HG02884 (cell line): ENCODE measurements around the gene KIF12.

ENCODE experiments used
- ATAC-seq: cut with Tn5 transposase; IDR thresholded peaks from one replicate; pipeline ENCODE4 v1.9.1; 2021; ENCODE audit warnings: mild to moderate bottlenecking, moderate library complexity; ENCODE audit not compliant: unreplicated experiment

The KIF12 gene

DNA sequence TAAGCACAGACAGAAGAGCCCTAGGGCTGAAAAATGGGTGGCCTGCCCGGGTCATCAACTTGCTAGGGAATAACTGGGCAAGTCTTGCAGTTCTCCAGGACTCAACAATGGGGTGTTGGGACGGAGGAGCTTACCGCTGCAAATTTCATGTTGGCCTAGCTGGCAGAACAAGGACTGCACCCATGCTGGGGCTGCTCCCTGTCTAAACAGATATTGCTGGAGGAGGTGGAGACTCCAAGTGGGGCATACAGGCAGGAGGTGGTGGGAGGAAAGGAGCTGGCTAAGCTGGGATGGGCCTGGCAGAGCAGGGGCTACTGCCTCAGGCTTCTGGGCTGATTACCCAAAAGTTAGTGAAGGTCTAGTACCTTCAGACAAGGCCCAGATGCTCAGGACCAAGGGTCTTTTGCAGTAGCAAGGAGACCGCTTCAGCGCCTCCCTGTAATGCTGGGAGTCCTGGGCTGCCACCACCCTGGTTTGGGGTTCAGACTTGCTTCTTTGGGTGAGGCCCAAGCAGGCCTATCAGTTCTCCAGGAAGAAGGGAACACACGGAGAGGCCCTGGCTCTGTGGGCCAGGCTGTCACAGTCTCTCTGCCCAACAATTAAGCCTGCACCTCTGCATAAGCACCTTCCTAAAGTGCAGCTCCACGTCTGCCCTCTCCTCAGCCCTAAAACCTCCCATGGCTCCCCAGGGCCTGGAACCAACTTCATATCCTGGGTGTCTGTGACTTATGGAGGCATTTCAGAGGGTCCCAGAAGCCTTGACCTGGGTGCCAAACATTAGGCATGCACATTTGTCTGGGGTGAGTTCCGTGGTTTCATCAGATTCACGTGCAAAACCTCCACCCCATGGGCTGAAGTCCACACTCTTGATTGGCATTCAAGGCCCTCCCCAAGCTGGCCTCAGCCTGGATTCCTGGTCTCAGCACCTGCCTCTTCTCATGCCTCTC is 24.2 kb upstream of the KIF12 start:
- ATAC-seq = no peak

DNA sequence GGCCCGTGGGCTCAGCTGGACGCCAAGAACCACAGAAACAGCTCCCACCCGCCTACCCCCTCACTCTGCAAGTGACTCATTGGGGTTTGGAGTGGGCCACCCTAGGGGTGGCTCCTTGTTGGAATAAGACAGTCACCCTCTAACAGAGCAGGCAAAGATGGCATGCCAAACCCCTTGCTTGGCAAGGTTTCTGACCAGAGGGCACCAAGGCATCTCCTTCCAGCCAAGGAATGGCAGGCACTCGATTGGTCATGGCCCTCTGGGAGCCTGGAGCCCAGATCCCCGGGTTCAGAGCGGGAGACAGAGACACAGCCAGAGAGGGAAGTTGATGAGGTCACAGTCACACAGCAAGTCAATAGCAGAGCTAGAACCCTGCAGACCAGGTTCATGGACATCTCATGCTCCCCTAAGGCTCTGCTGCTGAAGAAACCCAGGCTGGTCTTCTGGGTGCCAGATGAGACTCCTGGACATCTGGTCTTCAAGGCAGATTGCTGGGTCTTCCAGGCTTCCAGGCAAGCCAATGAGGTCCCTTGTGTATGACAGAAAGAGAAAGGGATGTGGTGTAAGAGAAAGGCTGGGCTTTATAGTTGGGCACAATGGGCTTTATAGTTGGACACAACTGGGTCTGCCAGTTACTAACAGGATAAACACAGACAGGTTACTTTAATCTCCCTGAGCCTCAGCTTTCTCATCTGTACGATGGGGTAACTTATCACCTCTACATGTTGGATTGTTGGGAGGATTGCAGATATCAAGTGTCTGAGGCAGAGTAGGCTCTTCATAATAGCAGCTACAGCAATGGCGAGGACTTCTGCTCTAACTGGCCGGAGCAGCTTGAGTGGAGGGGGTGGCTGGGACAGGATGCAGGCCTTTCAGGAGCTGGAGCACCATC is 23.3 kb upstream of the KIF12 start:
- no peak for ATAC-seq

DNA sequence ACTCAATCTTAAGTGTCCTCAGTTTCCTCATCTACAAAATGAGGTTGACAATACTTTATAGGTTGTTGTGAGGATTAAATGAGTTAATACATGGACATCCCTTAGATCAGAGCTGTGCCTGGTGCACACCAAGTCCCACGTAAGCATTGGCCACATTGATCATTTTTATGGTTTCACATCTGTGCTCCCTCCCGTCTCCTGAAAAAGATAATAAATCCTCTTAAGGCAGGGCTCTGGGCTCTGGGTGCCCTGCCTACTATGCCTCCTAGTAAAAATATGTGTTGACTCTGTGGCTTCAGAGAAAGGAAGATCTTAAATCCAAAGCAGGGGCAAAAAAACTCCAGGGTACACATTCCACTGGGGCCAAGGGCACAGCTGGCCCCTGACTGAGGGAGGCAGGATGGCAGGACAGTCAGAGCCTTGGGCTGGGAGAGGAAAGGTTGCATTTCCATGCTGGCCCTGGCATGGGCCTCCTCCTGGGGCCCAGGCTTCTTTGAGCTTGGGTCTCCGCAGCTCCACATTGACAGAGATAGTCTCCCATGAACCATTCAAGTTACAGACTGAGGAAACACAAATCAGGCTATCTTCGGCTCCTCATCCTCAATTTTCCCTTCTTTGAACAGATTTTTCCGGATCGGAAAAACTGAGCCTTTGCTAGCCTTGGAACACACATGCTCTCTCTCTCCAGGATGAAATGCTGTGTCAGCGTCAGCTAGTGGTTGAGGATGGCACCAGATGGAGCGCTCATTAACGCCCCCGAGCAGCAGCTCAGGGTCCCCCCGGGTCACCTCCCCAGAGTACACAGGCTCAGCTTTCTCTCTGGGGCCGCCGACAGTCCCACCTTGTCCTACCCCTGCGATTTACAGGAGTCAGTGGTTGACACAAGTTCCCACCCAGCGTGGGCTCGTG is 22.4 kb upstream of the KIF12 start:
- no peak for ATAC-seq

DNA sequence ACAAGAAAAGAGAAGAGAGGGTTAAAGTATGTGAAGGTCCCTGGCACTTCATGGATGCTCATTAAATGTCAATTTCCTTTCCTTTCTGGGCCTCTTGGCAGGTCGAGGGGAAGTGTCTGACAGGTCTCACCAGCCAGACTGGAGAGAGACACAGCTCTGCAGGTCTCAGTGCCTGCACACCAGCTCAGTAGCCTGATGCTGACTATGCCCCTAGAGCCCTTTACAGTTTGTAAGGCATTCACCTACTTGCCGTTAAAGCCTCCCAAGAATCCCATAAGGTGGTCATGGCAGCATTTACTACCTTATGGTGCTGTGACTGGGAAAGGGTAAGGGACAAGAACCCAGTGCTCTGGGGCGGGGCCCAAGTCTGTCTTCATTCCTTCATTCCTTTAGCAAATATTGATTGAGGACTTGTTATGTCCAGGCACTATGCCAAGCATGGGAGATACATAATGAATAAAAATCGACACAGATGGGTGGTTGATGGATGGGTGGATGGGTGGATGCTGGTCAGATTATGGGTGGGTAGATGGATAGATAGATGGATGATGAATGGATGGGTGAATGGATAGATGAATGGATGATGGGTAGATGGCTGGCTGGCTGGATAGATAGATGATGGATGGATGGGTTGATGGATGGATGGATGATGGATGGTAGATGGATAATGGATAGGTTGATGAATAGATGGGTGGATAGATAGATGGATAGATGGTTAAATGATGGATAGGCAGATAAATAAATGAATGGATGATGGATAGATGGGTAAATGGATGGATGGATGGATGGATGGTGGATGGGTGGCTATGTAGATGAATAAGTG is 21.3 kb upstream of the KIF12 start:
- no peak for ATAC-seq

DNA sequence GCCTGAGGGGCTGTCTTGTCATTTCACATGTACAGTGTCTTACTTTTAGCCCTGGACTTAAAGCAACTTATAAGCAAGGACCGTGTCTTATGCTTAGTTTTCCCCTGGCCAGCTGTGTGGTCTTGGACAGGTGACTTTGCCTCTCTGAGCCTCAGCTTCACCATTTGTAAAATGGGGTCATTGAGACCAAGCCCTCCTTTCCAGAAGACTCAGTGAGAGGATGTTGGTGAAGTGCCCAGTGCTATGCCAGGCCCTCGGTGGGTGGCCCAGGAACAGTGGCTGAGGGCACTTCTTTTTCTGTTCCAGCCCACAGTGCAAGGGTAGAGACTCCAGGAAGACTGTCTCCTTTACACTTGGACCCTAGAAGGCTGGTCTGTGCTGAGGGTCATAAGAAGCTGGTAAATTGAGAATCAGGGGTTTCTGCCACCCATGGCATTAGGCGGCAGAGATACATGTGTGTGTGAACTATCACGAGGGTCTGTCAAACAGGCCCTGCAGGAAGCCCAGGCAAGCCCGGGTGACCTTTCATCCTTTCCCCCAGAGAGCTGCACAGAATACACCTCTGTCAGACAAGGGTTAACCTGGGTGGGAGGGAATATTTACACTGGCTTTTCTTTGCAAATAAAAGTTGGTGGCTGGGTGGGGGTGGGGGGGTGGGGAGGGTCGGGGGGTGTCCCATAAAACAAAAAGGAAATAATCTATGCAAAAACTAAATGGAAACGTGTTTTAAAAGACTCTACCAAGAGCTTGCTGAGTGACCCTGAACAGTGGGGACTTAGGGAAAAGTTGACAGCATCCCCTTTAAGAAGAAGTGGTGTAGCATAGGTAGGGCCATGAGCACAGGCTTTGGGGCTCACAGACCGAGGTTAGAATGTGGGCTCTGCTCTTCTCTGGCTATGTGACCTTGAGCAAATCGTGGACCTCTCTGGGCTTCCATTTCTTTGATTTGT is 20.4 kb upstream of the KIF12 start:
- ATAC-seq = no peak

DNA sequence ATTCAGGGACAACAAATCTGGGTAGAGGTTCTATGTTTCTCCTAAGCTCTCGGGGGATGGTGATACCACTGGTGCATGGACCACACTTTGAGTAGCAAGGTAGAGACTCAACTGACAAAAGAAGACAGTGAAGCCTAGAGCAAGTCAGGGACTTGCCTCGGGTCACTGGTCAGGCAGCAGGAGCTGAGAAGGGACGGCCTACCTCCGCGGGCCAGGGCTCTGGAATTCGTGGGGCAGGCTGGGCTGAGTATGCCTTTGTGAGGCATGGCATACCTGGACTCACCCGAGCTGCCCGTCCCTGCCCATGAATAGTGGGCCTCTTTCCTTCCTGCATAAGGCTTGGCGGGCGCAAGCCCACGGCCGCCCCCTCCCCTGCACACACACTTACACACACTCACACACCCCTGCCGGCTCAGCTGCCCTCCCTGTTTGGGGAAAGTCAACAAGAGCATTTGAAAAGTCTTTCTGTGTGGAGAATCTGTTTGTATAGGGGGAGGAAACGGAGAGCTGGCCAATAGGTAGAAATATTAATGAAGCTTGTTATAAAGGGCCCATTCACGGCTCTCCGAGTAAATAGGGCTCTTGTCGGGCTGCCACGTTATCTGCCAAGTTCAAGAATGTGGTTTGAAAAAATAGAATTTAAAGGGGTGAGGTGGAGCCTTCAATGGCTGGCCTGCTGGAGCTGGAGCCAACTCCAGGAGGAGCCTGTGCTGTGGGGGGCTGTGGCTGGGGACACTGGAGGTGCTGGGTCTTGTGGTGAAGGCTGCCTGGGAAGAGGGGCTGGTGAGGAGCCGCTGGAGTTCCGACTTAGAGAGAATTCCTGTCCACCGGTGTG is 19.1 kb upstream of the KIF12 start:
- ATAC-seq = no peak

DNA sequence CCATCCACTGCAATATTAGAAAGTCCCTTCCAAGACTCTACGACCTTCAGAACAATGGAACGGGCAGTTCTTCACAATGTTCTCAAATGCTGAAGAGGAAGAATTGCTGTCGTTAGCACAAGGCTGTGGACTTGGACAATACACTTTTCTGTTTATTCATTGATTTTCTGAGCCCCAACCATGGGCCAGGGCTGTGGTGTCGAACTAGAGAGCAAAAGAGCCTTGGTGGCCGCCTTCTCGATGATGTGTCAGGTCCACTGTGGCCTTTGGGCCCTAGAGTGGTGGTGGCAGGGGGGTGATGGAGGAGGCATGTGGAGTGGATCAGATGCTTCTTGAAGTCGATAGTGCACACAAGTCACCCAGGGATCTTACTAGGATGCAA is 18.5 kb upstream of the KIF12 start:
- no peak for ATAC-seq

DNA sequence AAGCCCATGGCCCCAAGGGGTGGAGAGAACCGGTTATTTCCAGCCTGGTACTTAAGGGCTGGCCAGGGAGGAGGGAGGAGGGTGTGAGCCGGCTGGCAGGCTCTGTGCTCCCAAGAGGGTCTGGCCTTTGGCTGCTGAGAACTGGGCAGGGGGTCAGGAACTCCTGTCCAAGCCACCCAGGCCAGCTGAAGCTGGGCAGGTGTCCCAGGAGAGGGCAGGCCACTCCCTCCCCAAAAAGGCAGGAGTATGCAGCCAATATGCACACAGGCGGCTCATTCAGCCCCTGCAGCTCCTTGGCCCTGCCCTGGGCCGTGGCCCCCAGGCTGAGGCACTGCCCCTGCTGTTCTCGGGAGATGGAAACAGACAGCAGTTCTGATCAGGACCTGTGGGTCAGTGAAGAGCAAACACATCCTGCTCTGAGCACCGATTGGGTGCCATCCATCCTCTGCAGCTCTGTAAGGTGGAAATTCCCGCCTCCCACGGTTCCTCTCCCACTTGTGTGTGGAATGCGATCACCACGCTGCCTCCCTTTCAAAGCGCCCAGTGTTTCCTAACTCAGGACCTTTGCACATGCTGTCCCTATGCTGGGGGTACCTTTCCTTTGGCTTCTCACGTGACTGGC is 17.1 kb upstream of the KIF12 start:
- no peak for ATAC-seq

DNA sequence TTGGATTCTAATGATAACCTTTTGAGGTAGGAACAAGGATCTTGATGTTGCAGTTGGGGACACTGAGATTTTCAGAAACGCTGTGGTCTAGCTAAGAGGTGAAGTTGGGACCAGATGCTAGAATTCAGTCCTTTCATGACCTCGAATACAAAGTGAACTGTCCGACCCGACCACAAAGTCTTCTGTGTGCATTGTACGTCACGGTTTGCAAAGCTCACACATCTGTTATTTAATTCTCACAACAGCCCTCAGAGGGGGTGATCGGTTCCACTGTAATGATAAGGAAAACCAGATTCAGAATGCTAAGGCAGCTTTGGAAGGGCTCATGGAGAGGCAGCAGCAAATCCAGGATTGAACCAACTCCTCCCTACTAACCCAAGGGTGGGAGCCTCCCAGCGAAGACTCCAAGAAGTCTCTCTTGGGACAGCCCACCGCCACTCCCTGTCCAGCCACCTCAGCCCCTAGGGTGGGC is 16.6 kb upstream of the KIF12 start:
- ATAC-seq = no peak

DNA sequence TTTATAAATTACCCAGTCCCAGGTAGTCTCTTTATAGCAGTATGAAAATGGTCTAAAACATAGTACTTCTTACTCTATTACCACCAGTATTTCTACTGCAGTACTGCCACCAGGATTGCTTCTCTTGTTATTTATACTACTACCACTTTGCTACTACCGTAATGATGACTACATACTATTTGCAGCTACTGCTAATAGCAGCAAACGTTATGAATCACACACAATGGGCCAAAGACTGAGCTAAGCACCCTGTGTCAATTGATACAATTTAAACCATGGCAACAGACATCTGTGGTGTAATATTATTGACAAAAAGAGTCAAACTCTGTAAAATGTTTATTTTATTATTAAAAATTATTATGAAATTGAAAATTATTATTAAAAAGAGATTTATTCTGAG is 15.3 kb upstream of the KIF12 start:
- ATAC-seq = no peak

DNA sequence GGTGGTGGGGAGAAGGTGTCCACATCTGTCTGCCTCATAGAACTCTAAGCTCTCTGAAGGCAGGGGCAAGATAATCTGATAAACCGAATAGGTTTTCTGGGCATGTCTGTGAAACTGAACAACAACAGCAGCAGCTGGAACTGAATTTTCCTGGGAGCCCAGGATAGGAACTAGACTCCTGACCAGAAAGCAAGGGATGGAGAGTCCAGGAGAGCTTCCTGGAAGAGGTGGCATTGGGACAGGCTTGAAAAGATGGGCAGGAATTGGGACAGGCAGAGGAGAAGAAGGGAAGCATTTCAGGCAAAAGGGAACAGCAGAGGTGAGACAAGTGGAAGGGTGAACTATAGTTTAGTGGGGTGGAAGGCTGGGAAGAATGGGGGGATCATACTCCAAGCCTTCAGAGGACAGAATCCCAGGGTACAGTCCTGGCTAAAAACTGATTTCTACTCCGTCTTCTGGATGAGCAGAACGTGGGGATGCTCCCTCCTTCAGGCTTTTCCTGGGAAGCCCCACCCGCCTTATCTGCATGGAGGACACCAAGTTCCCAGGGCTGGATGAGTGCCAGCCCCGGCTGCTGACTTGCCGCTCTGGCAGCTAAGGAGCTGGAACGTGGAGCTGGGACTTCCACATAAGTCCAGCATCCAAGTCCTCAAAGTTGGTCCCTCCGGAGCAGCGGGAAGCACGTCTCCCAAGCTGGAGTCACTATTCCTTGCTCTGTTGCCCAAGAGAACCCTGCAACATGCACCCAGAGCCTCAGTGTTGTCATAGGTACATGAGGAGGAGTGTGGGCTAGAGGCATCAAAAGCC is 13.9 kb upstream of the KIF12 start:
- ATAC-seq = no peak

DNA sequence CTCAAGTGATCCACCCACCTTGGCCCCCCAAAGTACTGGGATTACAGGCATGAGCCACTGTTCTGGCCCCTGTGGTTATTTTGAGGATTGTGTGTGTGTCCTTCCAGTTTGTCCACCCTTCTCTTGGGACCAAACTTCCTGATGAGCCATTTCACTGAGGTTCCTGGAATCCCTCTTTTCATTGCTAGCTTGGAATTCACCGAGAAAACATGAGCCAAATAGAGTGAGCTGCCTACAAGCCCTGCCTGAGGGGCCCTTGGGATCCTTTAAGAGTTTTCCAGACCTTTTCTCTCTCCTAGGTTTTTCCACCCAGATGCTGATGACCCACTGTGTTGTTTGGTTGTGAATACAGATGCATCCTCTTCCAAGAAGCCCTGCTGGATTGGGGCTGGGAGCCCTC is 13.2 kb upstream of the KIF12 start:
- no peak for ATAC-seq

DNA sequence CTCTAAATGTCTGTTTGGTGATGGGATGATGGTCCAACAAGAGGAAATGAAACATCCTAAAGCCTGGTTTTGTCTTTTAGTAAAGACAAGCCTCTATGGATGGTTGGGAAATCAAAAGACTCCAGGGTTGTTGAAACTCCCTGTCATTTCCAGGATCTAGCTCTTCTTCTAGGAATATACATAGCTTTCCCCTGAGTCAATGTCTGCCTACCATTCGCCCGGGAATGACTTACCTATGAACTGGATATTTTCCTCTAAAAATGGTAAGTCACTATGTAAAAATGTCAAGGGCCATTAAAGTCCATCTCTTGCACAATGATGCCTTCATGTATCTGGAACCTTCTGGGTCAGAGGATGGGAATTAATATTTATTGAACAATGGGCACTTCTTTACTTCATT is 11.1 kb upstream of the KIF12 start:
- ATAC-seq = no peak

DNA sequence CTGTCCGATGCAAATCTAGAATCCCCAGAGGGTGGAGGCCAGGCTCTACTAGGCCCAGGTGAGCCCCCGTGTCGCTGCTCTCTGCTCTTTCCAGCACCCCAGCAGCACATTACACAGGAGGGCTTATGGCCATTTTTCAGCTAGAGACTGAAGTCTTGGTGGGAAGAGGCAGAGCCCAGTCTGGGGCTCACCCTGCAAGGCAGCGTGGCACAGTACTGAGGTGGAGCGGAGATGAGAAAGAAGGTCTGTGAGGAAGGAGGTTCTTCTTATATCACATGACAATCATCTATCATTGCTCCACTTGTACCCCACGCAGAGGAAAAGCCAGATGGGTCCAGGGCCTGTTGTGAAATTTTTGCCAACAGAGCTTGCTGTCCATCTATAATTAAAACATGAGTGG is 10.0 kb upstream of the KIF12 start:
- no peak for ATAC-seq

DNA sequence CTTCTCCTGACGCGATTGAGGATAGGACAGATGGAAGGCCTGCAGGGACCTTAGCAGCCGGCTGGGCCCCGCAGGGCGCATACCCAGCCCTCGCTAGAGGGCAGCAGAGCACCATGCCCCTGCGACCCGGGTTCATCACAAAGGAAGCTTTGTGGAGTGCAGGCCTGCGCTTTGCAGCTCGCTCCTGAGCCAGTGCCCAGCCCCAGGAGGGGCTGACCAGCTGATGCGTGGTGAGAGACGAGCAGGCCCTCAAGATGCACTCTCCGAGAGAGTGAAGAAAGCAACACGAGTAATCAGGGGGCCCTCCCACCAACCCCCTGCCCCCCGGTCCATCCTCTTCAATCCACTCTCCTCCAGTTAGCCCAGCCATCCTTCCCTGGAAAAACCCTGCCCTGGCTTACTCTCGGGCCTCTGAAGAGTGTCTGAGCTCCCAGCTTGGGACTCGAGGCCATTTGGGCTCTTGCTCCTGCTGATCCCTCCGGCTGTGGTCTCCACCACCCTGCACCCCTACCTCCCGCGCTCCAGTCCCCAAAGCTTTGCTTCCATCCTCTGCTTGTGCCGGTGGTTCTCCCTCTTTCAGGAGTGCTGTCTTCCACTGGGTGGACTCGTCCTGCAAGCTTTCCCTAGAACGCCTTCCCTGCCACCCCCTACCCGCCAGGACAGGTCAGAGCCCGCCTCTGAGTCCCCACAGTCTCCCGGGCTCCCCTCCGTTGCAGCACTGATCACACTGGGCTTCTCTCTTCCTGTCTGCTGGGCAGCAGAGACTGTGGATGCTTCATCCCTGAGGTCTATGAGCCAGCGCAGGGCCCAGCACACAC is 9.1 kb upstream of the KIF12 start:
- ATAC-seq = no peak
